ENCODE results near the gene RNF213.

GRCh38 chr17:80402959-80403358 lies 142.3 kb downstream of the RNF213 start:
- TF ChIP-seq POLR2A (IDR thresholded peaks at IDR 0.05; ENCODE audit: extremely low read depth, insufficient read length) (no peak), CTCF (IDR thresholded peaks at IDR 0.05; ENCODE audit: low read depth, low read length) (no peak), MAX (IDR thresholded peaks at IDR 0.05; ENCODE audit: low read depth, low read length) (no peak), MYC (IDR thresholded peaks at IDR 0.05; ENCODE audit: low read depth, low read length) (no peak)

Data from NB4 (cell line).